Measurements from ENCODE around the gene ARRB1. TPM values are rescaled to one million over a fixed set of nuclear protein-coding genes. Genes with fewer than 3 reads are reported as not detected.

Gene ARRB1
- total and polyA plus RNA-seq, 10 of the 15 experiments (the other 5 are each of a cell fraction or from before 2014, with no cell fraction given) = 0.39 to 12.9 (median 1.7) TPM

DNA sequence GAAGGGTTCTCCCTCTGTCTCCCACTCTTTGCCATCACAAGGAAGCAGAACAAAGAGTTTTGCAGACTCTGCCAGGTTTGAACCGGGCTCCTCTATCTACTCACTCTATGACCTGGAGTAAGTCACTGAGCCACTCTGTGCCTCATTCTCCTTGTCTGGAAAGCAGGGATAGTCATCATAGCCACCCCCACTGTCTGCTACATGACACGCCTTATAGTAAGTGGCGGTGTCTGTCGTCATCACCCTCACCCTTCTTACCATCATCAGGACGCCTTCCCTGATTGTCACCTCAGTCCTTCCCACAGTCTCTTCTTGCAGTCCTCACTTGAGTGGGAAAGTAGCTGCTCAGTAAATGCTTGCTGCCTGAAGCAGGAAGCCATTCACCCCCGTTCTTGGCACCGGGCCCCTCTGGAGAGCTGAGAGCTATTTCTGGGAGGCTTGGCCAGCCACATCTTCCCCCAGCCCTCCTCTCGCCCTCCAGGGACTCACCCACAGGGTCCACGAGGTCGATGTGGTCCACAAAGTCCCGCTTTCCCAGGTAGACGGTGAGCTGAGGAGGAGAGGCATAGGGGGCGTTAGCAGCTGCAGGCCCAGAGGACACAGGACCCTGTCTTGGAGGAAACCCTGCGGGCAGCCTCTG, 64.5 kb downstream of the ARRB1 start (continued):
- TF ChIP-seq, protein P1, sequence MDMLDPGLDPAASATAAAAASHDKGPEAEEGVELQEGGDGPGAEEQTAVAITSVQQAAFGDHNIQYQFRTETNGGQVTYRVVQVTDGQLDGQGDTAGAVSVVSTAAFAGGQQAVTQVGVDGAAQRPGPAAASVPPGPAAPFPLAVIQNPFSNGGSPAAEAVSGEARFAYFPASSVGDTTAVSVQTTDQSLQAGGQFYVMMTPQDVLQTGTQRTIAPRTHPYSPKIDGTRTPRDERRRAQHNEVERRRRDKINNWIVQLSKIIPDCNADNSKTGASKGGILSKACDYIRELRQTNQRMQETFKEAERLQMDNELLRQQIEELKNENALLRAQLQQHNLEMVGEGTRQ (IDR thresholded peaks at IDR 0.05; ENCODE audit: borderline replicate concordance, low read depth, low read length) = no peak
- no peak for TF ChIP-seq LARP7 (IDR thresholded peaks at IDR 0.05)
- TF ChIP-seq, protein P2, sequence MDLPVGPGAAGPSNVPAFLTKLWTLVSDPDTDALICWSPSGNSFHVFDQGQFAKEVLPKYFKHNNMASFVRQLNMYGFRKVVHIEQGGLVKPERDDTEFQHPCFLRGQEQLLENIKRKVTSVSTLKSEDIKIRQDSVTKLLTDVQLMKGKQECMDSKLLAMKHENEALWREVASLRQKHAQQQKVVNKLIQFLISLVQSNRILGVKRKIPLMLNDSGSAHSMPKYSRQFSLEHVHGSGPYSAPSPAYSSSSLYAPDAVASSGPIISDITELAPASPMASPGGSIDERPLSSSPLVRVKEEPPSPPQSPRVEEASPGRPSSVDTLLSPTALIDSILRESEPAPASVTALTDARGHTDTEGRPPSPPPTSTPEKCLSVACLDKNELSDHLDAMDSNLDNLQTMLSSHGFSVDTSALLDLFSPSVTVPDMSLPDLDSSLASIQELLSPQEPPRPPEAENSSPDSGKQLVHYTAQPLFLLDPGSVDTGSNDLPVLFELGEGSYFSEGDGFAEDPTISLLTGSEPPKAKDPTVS (IDR thresholded peaks at IDR 0.05; ENCODE audit: low read depth, low read length) = no peak

DNA sequence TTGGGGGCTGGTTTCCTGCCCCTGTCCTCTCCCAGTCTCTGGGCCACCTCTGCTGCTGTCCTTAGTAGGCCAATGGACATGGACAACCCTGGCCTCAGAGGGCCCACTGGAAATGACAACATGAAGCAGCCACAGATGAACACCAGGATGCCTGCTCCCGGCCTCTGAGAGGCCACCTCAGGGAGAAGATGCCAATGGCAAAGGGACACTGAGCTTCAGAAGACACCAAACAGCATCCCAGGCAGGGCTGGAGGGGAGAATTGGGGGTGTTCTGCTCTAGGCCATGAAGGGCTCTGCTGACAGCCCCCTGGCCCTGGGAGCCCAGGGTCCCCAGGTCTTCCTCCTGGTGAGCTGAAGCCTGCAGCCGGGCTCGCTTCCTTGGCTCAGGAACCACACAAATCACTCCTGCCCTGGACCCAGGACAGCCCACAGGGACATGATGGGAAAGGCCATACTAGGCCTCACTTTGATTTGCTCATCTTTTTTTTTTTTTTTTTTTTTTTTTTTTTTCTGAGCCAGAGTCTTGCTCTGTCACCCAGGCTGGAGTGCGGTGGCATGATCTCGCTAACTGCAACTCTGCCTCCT, 65.6 kb downstream of the ARRB1 start:
- in situ Hi-C loops (cut with MboI) = no loop called here
- no peak for FAIRE-seq

More for the DNA sequence above, 65.6 kb downstream of the ARRB1 start:
- intact Hi-C loops (cut with micrococcal nuclease; ENCODE audit: unreplicated experiment) = no loop called here
- H3K36me3 ChIP-seq (ENCODE audit: control insufficient read depth in 2 of 2, insufficient read depth in 2 of 2, low read length in 1 of 2) = no peaks in the 10 kb centered on the region; a peak in 1 of 4 replicates
- no peak overlapping the region for H3K9ac ChIP-seq (ENCODE audit: control insufficient read depth, insufficient read depth, low read length)
- no peaks in the 10 kb centered on the region for H3K27me3 ChIP-seq (replicated peaks in 1 of 2; ENCODE audit: control insufficient read depth in 2 of 2, insufficient read depth in 2 of 2, low read length in 1 of 2)
- ChIA-PET CTCF (interaction anchor here (16.9 kb wide), 1 partner anchor 98 kb away, joined by 406 read pairs; no protein-coding TSS in a partner anchor), RAD21 (ENCODE audit: unreplicated experiment) (no interaction called here), POLR2A (no interaction called here), SMC1A (ENCODE audit: uncharacterized antibody, unreplicated experiment) (no interaction called here)
- H3K4me2 ChIP-seq (ENCODE audit: control insufficient read depth, insufficient read depth) = no peak overlapping the region
- TF ChIP-seq MYC (IDR thresholded peaks at IDR 0.05; ENCODE audit: insufficient read depth, insufficient read length, insufficient replicate concordance, low read length, severe bottlenecking) (no peak), MXI1 (IDR thresholded peaks at IDR 0.05; ENCODE audit: low read depth, low read length) (no peak), TCF7 (IDR thresholded peaks at IDR 0.05; ENCODE audit: borderline replicate concordance) (no peak), SMAD5 (IDR thresholded peaks at IDR 0.05; ENCODE audit: low read depth) (no peak), ZZZ3 (IDR thresholded peaks at IDR 0.05; ENCODE audit: control insufficient read depth, insufficient read length, low read depth) (no peak), POLR2AphosphoS2 (IDR thresholded peaks at IDR 0.05; ENCODE audit: low read depth, low read length) (no peak), TCF12 (IDR thresholded peaks at IDR 0.05; ENCODE audit: low read depth, low read length) (no peak)
- TF ChIP-seq, protein P3, sequence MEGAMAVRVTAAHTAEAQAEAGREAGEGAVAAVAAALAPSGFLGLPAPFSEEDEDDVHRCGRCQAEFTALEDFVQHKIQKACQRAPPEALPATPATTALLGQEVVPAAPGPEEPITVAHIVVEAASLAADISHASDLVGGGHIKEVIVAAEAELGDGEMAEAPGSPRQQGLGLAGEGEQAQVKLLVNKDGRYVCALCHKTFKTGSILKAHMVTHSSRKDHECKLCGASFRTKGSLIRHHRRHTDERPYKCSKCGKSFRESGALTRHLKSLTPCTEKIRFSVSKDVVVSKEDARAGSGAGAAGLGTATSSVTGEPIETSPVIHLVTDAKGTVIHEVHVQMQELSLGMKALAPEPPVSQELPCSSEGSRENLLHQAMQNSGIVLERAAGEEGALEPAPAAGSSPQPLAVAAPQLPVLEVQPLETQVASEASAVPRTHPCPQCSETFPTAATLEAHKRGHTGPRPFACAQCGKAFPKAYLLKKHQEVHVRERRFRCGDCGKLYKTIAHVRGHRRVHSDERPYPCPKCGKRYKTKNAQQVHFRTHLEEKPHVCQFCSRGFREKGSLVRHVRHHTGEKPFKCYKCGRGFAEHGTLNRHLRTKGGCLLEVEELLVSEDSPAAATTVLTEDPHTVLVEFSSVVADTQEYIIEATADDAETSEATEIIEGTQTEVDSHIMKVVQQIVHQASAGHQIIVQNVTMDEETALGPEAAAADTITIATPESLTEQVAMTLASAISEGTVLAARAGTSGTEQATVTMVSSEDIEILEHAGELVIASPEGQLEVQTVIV (IDR thresholded peaks at IDR 0.05; ENCODE audit: borderline replicate concordance, partially characterized antibody) = no peak
- TF ChIP-seq, protein P4, sequence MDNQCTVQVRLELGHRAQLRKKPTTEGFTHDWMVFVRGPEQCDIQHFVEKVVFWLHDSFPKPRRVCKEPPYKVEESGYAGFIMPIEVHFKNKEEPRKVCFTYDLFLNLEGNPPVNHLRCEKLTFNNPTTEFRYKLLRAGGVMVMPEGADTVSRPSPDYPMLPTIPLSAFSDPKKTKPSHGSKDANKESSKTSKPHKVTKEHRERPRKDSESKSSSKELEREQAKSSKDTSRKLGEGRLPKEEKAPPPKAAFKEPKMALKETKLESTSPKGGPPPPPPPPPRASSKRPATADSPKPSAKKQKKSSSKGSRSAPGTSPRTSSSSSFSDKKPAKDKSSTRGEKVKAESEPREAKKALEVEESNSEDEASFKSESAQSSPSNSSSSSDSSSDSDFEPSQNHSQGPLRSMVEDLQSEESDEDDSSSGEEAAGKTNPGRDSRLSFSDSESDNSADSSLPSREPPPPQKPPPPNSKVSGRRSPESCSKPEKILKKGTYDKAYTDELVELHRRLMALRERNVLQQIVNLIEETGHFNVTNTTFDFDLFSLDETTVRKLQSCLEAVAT (IDR thresholded peaks at IDR 0.05) = no peak
- ATAC-seq (no peak), DNase-seq (ENCODE audit: low read depth, low spot score) (no peak)
- H3K4me1 ChIP-seq (ENCODE audit: control insufficient read depth, insufficient read depth, low read length) = no peaks in the 10 kb centered on the region
- H3K79me2 ChIP-seq (ENCODE audit: control insufficient read depth, insufficient read depth, low read length) = no peaks in the 10 kb centered on the region
- no peaks in the 10 kb centered on the region for H4K20me1 ChIP-seq (ENCODE audit: control insufficient read depth, insufficient read depth)
- no TSS peak for BruUV-seq (replicated peaks)
- WGBS (ENCODE audit: insufficient coverage, insufficient replicate concordance, low lambda C conversion rate, missing lambda C conversion rate) = 69% methylated on average over 5 of the region's 5 CpGs
- H3K9me3 ChIP-seq (replicated peaks; ENCODE audit: control insufficient read depth, insufficient read depth, low read length) = no peaks in the 10 kb centered on the region
- no peak overlapping the region for H3K27ac ChIP-seq (ENCODE audit: control insufficient read depth, insufficient read depth)
- no peak overlapping the region for H2AFZ ChIP-seq (ENCODE audit: control insufficient read depth, low read depth, low read length)
- no peak overlapping the region for H3K4me3 ChIP-seq

Measured in GM12878 (cell line).